Muscle layer of colon (tissue), 2 donors: Measurements from ENCODE around the gene SLC7A9.

ENCODE experiments used
- H3K27ac ChIP-seq: one replicate; pipeline ENCODE4 v1.7.0; 2013; ENCODE audit warnings: low read depth, mild to moderate bottlenecking, low read length, moderate library complexity
- H3K27me3 ChIP-seq, 2 donors: one replicate each; pipeline ENCODE4 v1.7.0; 2013; ENCODE audit warnings: low read length in 2 of 2, mild to moderate bottlenecking in 2 of 2; ENCODE audit not compliant: insufficient read depth in 2 of 2, control insufficient read depth in 1 of 2
- H3K36me3 ChIP-seq: one replicate; pipeline ENCODE4 v1.7.0; 2013; ENCODE audit warnings: mild to moderate bottlenecking, low read length; ENCODE audit not compliant: insufficient read depth
- H3K4me1 ChIP-seq: one replicate; pipeline ENCODE4 v1.7.0; 2013; ENCODE audit warnings: mild to moderate bottlenecking, low read length; ENCODE audit not compliant: insufficient read depth
- H3K4me3 ChIP-seq, 2 donors: one replicate each; pipeline ENCODE4 v1.7.0; 2013; ENCODE audit warnings: low read length in 2 of 2, low read depth in 1 of 2, mild to moderate bottlenecking in 1 of 2, moderate library complexity in 1 of 2
- H3K9ac ChIP-seq: one replicate; pipeline ENCODE4 v1.7.0; 2013; ENCODE audit warnings: low read length
- H3K9me3 ChIP-seq: one replicate; pipeline ENCODE4 v1.7.0; 2013; ENCODE audit warnings: mild to moderate bottlenecking, low read length
- donor health status: abdominal sarcoma.
- donor health status: Adenocarcinoma of cecum.

Gene SLC7A9

DNA sequence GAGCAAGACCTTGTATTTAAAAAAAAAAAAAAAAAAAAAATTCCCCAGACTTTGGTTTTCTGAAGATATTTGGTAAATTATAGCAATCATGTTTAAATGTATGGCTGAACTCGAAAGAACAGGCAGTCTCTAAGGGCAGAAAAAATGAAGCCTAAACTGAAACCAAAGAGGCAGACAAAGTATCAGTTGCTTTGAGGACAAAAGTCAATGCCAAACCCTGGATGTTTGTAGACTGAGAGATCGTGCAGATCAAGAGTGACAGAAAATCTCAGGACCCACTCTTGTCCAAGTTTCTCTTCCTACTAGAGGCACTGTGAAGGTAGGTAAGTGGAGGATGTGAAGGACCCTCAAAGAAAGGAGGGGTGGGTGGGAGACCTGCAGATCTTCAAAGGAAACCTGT, 11.1 kb upstream of the SLC7A9 start:
- Histone ChIP-seq H3K36me3 (peaks cover 5% of the 10 kb centered on the region), H3K27me3 (no peaks in the 10 kb centered on the region), H3K4me1 (peaks cover 5% of the 10 kb centered on the region)

DNA sequence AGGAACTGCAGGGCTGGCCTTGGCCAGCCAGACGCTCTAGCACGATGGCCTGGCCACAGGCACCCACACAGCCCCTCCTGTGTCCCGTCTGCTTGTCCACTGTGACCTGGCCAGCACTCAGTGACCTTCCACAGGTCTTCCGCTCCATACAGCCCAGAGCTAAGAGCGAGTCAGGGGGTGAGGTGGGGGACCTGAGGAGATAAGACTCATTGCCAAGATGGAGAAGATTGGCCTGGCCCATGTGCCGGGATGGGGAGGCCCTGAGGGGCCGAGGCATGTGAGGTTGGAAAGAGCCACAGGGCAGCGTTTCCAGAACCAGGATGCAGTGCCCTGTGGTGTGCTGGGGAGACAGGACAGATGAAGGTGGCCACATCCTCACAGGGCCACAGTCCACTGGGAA, 10.2 kb upstream of the SLC7A9 start:
- Histone ChIP-seq H3K4me1 (peaks cover 5% of the 10 kb centered on the region), H3K27me3 (no peaks in the 10 kb centered on the region), H3K9me3 (no peaks in the 10 kb centered on the region), H3K36me3 (peaks cover 5% of the 10 kb centered on the region), H3K27ac (no peak overlapping the region), H3K4me3 (no peak overlapping the region), H3K9ac (no peak overlapping the region)

More for the DNA sequence above, 11.1 kb upstream of the SLC7A9 start:
- no peaks in the 10 kb centered on the region for H3K9me3 ChIP-seq
- H3K9ac ChIP-seq: no peak overlapping the region
- H3K27ac ChIP-seq: no peak overlapping the region
- H3K4me3 ChIP-seq: no peak overlapping the region

DNA sequence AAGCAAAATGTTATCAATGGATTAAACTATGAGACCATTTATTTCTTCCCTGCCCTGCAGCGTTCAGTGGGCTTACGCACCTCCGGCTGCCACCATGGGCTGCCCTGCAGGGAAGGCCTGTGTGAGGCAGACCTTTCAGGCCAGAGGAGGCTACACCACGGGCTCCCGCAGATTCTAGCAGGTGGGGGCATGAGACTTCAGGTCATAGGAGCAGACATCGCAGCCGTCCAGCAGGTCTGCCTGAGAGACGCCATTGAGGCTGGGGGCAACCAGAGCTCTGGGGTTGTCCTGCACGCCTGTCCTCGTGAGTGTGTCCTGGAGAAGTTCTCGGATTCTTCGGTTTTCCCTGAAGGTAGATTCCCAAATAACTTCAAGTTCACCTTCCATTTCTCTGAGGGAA, 9.4 kb upstream of the SLC7A9 start:
- no peak overlapping the region for H3K27ac ChIP-seq
- H3K4me3 ChIP-seq: no peak overlapping the region
- H3K4me1 ChIP-seq: peaks cover 5% of the 10 kb centered on the region
- H3K36me3 ChIP-seq: peaks cover 5% of the 10 kb centered on the region
- H3K27me3 ChIP-seq: no peaks in the 10 kb centered on the region
- no peaks in the 10 kb centered on the region for H3K9me3 ChIP-seq
- no peak overlapping the region for H3K9ac ChIP-seq

DNA sequence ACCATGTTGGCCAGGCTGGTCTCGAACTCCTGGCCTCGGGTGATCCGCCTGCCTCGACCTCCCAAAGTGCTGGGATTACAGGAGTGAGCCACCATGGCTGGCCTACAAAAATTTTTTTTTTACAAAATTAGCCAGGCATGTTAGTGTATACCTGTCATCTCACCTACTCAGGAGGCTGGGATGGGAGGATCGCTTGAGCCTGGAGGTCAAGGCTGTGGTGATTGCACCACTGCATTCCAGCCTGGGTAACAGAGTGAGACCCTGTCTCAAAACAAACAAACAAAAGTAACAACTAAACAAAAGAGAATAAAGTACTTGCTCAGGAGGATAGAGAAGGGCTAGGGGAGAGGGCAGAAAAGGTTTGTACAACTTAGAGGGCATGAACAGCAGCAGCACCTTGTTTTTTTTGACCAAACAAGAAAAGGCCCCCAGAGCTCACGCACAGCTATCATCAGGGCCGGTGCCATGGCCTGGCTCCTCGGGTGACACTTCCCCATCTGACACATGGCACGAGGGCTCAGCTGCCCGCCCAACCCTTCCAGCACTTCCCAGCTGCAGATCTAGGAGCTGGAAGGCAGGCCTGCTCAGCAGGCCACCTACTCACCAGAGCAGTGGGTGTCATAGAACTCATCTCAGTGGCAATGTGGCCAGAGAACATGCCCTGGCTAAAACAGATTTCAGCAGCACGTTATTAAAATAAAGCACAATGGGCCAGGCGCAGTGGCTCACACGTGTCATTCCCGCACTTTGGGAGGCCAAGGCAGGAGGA, 8.6 kb upstream of the SLC7A9 start:
- Histone ChIP-seq H3K27me3 (no peaks in the 10 kb centered on the region), H3K9me3 (no peaks in the 10 kb centered on the region), H3K4me1 (peaks cover 5% of the 10 kb centered on the region), H3K9ac (no peak overlapping the region), H3K4me3 (no peak overlapping the region), H3K27ac (no peak overlapping the region), H3K36me3 (peaks cover 5% of the 10 kb centered on the region)

DNA sequence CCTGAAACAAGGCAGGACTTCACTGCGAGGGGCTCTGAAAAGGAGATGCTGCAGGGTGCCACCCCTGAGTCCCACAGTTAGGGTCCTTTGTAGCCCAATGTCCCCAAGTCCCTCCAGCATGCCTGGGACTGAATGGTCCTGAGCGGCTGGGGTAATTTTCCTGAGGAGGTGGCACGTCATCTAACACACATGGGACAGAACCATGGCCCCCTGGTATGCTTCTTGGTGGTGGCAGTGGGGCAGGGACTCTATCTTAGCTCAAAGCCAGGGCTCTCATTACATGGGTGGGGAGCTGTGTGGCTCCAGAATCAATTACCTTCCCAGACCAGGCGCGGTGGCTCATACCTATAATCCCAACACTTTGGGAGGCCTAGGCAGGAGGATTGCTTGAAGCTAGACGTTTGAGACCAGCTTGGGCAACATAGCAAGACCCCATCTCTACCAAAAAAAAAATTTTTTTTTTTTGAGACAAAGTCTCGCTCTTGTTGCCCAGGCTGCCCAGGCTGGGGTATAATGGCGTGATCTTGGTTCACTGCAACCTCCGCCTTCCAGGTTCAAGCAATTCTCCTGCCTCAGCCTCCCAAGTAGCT, 7.9 kb upstream of the SLC7A9 start:
- H3K4me1 ChIP-seq: peaks cover 5% of the 10 kb centered on the region
- no peak overlapping the region for H3K9ac ChIP-seq
- peaks cover 5% of the 10 kb centered on the region for H3K36me3 ChIP-seq
- no peak overlapping the region for H3K27ac ChIP-seq
- H3K9me3 ChIP-seq: no peaks in the 10 kb centered on the region
- no peak overlapping the region for H3K4me3 ChIP-seq
- H3K27me3 ChIP-seq: no peaks in the 10 kb centered on the region

DNA sequence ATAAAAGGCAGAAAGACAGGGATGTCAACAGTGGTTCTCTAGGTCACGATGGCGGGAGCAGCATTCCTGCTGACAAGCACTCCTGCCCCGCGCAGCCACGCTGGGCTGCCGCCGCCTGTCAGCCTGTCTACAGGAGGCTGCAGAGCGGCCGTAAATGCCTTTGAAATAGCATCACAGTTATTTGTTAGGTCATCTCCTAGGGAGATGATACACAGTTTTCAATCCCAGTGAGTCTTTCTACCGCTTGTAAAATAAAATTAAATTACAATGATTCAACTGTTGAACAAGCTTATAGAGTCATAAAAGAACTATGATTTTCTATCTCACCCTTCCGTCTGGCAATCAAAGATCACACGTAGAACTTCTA, 7.3 kb upstream of the SLC7A9 start:
- H3K27me3 ChIP-seq: no peaks in the 10 kb centered on the region
- H3K4me3 ChIP-seq: no peak overlapping the region
- no peak overlapping the region for H3K9ac ChIP-seq
- no peak overlapping the region for H3K27ac ChIP-seq
- peaks cover 5% of the 10 kb centered on the region for H3K4me1 ChIP-seq
- H3K9me3 ChIP-seq: no peaks in the 10 kb centered on the region
- peaks cover 5% of the 10 kb centered on the region for H3K36me3 ChIP-seq

DNA sequence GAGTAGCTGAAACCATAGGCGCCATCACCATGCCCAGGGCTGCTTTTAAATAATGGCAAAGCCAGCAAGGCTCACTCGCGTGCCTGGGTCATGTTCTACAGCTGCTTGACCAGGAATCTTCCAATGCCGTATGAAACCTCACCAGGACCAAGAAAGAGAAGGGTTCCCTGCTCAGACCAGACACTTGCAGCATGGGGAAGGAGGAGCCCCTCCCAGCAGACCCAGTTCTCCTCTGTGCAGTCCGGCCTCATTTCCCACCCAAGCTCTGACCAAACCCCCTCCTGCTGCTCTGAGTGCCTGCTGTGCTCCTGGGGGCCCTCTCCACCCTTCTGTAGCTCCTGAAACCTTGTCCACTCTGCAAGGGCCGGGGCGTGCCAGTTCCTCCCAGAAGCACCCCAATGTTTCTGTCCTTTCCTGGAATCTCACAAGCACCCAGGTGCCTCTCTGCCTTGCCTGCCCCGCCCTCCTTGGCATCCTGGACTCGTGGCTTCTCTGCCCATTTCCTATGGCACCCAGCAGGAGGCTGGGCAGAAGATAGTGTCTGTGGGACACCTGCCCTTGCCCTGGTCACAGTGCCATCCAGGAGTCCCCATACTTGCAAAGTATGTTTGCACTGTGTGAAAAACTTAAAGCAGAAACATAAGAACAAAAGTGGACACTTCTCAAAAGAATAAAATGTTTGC, 6.8 kb upstream of the SLC7A9 start:
- H3K27me3 ChIP-seq: no peaks in the 10 kb centered on the region
- H3K27ac ChIP-seq: no peak overlapping the region
- H3K36me3 ChIP-seq: peaks cover 5% of the 10 kb centered on the region
- no peaks in the 10 kb centered on the region for H3K9me3 ChIP-seq
- no peak overlapping the region for H3K4me3 ChIP-seq
- no peak overlapping the region for H3K9ac ChIP-seq
- peaks cover 5% of the 10 kb centered on the region for H3K4me1 ChIP-seq

DNA sequence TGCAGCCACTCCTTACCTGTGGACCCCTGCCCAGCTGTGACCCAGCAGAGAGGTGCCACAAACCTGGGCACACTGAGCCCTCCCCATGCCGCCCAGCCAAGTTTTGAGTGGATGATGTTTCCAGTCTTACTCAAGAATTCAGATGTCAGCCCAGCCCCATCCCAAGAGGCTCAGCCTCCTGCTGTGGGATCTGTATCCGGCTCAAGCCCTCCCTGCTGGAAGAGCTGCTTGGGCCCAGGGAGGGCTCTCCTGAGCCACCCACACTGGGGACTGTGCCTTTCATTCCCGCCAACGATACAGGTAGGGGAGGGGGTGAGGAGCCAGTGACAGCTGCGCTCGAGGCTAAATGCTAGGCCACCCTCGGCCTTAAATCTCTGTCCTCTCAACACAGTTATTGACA, 5.9 kb upstream of the SLC7A9 start:
- Histone ChIP-seq H3K36me3 (peaks cover 5% of the 10 kb centered on the region), H3K27me3 (no peaks in the 10 kb centered on the region), H3K9ac (no peak overlapping the region), H3K9me3 (no peaks in the 10 kb centered on the region), H3K4me1 (peaks cover 5% of the 10 kb centered on the region), H3K27ac (no peak overlapping the region), H3K4me3 (no peak overlapping the region)

DNA sequence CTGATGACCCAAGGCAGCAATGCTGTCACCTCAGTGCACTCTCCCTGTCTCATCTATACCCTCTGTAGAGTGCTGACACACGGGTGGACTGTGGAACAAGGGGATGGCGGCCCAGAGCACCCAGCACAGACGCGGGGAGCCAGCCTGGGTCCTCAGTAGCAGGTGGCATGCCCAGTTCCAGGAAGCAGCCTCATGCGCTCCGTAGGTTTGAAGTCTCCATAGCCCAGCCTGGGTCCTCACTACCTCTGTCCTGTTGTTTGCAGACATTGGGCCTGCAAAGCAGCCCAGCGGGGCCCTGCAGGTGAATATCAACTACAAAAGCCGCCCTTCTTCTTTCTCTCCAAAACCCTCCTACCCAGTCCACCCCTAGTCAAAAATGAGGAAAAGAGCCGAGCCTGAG, 5.0 kb upstream of the SLC7A9 start:
- H3K27me3 ChIP-seq: no peaks in the 10 kb centered on the region
- H3K9me3 ChIP-seq: no peaks in the 10 kb centered on the region
- no peak overlapping the region for H3K27ac ChIP-seq
- no peak overlapping the region for H3K9ac ChIP-seq
- H3K4me3 ChIP-seq: no peak overlapping the region
- H3K36me3 ChIP-seq: peaks cover under 1% of the 10 kb centered on the region
- peaks cover 5% of the 10 kb centered on the region for H3K4me1 ChIP-seq

DNA sequence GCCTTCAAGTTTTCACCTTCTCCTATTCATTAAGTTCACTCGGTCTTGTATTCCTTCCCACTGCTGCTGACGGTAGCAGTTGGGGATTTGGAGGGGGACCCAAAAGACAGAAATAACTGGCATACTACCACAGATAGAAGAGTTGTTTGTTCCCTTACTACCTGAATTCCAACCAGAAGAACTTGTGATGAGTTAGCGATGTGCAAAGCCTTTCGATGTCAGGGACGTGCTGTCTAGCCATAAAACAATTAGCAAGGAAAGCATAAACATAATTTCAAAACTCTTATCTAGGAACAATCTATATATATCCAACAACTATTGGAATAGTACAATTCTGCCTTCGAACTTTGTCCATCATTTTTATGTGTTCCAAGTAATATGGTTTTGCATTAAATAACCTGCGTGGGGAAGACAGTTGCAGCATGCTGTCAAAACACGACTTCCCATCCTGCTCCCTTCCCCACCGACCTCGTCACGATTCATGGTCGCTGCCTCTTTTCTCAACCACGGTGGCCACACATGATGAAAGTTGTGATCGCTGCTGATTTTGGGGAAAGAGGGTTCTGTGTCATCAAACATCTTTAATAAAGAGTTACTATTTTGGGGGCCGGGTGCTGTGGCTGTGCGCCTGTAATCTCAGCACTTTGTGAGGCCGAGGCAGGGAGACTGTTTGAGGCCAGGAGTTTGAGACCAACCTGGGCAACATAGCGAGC, 3.8 kb upstream of the SLC7A9 start:
- Histone ChIP-seq H3K27me3 (no peaks in the 10 kb centered on the region), H3K27ac (no peak overlapping the region)

DNA sequence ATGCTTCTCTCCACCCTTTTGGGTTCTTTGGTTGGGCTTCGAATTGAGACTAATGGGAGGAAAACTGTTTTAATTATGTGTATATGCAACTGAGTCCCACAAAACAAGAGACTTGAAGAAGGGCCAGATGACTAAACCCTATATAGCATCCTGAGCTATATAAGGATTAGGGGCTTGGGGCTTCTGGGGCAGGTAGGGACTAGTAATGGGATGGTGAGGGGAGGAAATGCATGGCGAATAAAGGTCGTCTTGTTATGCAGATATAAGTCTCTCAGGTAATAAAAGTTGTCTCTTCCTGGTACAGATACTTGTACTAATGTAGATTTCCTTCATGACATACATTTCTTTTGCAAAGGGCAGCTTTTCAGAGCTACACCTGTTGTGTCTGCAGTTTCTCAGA, 2.8 kb upstream of the SLC7A9 start:
- no peak overlapping the region for H3K9ac ChIP-seq
- no peaks in the 10 kb centered on the region for H3K27me3 ChIP-seq
- peaks cover 4% of the 10 kb centered on the region for H3K4me1 ChIP-seq
- no peak overlapping the region for H3K27ac ChIP-seq
- no peaks in the 10 kb centered on the region for H3K36me3 ChIP-seq
- H3K4me3 ChIP-seq: no peak overlapping the region
- H3K9me3 ChIP-seq: no peaks in the 10 kb centered on the region

More for the DNA sequence above, 3.8 kb upstream of the SLC7A9 start:
- Histone ChIP-seq H3K4me1 (peaks cover 5% of the 10 kb centered on the region), H3K9me3 (no peaks in the 10 kb centered on the region), H3K9ac (no peak overlapping the region), H3K36me3 (no peaks in the 10 kb centered on the region), H3K4me3 (no peak overlapping the region)
